COLO668 (cell line): Measurements from ENCODE around the gene F10.
"Not testable (repeated sequence)": the region's sequence is repeated elsewhere in the genome, so short reads cannot be mapped to it uniquely, and the experiment has no call there.

Experiments used
- DNase-seq: peaks from one replicate; lab custom pipeline; 2025; ENCODE audit not compliant: unreplicated experiment; lab: John Stamatoyannopoulos, UW

F10 gene

DNA sequence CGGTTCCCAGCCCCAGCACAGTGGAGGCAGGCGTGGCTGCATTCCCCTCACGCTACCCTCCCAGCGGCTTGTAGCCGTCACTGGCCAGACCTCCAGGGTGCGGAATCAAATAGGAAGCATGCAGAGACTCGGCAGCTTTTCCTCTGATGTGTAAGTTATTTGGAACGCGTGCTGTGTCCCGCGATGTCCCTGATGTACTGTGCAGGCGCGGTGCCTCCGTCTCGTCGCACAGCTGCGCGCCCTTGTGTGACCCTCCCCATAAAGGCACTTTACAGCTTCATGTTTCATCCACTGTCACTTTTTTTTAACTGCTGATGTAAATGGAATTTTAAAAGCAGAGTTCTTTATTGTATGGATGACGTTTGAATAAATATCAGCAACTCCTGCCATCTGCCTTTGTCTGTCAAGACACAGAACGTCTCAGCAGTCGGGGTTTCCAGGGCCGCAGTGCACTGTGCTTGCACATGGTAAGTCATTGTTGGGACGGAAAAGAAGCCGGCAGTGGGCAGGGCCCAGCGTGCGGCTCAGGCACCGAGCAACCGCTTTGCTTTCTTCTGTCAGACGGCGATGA is 24.4 kb upstream of the F10 start:
- DNase-seq, result no peak

DNA sequence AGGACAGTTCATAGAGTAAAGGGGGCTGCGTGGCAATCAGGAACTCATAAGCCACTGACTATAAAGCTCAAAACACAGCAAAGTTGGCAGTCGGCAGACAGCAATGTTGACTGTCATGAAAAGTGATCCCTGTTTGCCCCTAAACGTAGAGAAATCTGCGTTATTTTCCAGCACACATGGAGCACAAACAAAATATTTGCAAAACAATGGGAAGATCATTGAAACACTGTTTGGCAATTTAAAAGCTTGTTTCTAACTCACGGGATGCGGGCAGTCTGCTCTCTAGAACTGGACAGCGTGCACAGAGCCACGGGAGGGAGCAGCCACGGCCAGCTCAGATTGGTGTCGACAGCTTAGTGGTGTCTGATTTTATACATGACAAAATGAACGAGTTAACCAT is 23.5 kb upstream of the F10 start:
- DNase-seq, result no peak

DNA sequence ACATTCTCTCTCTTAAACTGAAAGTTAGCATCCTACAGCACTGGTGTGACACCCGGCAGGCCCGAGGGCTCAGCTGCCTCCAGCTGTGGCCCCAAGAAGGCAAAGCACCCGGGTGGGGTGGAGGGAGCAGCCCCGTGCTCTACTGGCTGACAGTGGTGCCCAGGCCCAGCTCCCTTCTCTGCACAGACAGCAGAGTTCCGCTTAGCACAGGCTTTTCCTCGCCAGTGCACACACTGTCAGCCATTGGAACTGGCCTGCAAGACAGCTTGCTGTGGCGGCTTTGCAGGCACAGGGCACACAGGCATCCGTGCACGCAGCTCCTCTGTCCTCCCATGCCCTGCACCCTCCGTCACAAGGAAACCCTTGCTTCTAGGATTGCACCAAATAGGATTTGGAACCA is 20.3 kb upstream of the F10 start:
- not testable (repeated sequence) for DNase-seq

DNA sequence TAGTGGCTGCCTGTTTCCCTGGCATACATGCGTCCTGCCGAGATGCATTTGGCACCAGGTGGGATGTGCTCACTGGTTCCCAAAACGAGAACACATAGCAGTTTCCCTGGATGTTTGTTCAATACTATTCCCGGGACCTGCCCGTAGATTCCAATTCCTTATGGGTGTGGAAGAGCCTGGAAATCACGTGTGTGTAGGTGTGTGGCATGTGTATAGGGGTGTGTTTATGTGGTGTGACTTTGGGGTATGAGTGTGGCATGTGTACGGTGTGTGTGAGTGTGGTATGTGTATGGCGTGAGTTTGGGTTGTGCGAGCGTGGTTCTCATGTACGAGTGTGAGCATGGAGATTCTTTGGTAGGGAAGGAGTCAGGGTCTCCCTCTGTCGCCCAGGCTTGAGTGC is 19.9 kb upstream of the F10 start:
- no peak for DNase-seq

DNA sequence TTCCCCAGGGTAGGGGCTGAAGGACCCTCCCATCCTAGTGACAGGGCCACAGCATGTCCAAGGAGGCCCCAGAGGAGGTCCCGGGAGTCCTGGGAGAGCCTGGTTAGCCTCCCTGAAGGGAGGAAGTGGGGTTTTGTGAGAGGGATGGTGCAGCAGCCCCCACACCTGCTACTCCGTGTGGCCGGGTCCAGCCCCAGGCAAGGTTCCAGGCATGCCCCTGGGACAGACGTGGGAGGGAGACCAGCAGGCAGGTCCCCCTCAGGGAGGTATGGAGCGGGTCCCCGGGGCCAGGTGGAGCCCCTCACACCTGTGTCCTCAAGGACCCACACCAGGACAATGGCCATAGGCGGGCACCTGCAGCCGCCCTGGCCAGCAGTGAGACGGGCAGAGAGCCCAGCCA is 19.0 kb upstream of the F10 start:
- DNase-seq, result no peak

DNA sequence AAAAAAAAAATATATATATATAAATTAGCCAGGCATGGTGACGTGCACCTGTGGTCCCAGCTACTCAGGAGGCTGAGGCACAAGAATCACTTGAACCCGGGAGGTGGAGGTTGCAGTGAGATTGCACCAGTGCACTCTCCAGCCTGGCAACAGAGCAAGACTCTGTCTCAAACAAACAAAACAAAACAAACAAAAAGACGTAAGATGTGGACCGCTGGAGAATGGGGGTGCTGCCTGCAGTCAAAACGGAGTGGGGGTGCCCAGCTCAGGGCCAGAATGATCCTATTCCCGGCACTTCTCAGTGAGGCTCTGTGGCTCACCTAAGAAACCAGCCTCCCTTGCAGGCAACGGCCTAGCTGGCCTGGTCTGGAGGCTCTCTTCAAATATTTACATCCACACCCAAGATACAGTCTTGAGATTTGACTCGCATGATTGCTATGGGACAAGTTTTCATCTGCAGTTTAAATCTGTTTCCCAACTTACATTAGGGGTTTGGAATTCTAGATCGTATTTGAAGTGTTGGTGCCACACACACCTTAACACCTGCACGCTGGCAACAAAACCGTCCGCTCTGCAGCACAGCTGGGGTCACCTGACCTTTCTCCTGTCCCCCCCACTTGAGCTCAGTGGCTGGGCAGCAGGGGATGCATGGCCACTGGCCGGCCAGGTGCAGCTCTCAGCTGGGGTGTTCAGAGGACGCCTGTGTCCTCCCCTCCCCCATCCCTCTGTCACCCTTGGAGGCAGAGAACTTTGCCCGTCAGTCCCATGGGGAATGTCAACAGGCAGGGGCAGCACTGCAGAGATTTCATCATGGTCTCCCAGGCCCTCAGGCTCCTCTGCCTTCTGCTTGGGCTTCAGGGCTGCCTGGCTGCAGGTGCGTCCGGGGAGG is 17.3 kb upstream of the F10 start, which contains the start of gene F7:
Gene F7 (plus strand): TSS at position 760 of the 889 bp plus-strand sequence. CDS start 51 bp downstream, at position 811.
- peak; percentile 80 for DNase-seq

DNA sequence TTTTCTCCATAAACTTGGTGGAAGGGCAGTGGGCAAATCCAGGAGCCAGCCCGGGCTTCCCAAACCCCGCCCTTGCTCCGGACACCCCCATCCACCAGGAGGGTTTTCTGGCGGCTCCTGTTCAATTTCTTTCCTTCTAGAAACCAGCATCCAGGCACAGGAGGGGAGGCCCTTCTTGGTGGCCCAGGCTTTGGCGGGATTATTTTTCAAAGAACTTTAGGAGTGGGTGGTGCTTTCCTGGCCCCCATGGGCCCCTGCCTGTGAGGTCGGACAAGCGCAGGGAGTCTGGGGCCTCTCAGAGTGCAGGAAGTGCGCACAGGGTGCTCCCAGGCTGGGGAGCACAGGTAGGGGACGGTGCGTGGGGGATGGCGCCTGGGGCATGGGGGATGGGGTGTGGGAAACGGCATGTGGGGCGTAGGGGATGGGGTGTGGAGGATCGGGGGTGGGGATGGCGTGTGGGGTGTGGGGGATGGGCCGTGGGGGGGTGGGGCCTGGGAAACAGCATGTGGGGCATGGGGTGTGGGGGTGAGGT is 16.6 kb upstream of the F10 start:
- peak; percentile 60 for DNase-seq

DNA sequence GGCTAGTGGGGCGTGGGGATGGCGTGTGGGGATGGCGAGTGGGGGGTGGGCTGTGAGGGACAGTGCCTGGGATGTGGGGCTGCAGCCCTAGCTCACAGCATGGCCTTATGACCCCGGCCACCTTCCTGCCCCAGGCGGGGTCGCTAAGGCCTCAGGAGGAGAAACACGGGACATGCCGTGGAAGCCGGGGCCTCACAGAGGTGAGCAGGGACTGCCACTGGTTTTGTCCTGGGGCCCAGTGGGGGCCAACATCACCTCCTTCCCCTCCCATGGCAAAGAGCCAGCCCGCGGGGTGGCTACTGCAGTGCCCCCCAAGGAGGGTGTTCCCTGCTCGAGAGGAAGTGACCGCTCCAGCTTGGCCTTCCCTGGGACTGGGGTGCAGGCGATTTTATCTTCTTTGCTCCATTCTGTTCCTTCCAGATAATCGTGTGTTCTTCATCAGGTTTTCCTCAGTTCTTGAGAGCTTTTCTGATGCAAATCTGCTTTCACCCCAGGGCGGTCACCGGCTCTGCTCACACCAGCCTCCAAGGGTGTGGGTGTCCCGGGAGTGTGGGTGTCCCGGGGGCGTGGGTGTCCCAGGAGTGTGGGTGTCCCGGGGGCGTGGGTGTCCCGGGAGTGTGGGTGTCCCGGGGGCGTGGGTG is 15.8 kb upstream of the F10 start:
- no peak for DNase-seq

DNA sequence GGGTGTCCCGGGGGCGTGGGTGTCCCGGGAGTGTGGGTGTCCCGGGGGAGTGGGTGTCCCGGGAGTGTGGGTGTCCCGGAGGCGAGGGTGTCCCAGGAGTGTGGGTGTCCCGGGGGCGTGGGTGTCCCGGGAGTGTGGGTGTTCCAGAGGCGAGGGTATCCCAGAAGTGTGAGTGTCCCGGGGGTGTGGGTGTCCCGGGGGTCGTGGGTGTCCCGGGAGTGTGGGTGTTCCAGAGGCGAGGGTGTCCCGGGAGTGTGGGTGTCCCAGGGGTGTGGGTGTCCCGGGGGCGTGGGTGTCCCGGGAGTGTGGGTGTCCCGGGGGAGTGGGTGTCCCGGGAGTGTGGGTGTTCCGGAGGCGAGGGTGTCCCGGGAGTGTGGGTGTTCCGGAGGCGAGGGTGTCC is 14.1 kb upstream of the F10 start:
- not testable (repeated sequence) for DNase-seq

DNA sequence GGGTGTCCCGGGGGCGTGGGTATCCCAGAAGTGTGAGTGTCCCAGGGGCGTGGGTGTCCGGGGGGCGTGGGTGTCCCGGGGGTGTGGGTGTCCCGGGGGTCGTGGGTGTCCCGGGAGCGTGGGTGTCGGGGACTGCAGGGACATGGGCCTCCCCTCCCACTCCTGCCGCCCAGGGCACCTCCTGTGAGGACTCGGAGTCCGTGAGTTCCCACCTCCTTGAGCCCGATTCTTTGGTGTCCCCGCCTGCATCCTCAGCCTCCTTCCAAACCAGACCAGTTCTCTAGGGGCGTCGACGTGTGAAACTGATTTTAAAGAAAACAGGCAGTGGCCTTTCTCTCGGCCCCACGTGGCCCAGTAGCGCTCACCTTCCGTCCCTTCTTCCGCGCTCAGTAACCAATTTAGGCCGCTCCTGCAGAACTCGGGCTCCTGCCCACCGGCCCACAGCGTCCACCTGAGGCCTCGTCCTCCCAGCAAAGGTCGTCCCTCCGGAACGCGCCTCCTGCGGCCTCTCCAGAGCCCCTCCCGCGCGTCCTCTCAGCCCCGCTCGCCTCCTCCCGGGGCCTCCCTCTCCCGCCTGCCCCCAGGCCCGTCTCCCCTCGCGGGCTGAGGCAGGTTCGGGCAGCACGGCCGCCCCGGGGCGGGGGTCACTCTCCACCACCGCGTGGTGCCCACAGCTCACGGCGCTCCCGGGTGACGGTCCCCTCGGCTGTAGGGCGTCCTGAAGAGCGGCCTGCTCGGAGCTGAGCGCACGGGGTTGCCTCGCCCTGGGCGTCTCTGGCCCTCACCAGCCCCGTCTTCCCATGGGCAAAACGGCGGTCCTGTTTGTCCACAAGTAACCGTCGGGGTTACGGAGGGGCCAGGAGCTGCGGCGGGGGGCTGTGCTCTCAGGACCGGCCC is 13.2 kb upstream of the F10 start:
- no peak for DNase-seq

DNA sequence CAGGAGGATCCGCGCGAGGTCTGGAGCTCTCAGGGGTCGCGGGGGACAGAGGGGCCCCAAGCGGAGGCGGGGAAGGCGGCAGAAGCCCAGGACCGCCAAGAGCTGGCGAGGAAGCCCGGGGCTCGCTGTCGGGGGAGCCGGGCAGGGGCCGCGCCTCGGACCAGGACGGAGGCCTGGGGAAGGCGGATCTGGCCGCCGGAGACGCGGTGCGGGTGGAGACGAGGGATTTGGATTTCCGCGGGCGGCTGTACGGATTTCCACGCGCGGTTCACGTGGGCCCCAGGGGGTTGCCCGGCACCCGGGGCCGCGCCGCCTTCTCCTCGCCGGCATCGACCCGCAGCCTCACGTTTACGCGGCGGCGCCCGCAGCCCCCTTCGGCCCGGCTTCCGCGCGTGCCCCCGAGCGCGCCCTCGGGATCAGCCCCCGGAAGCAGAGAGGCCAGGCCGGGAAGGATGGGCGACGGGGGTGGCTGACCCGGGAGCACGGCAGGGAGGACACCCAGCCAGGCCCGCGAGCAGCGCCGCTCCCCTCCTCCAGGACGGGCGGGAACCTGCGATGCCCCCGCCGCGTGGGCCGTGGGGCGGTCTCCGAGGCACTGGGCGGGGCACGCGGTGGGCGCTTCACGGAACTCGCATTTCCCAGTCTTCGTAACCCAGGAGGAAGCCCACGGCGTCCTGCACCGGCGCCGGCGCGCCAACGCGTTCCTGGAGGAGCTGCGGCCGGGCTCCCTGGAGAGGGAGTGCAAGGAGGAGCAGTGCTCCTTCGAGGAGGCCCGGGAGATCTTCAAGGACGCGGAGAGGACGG is 12.3 kb upstream of the F10 start:
- no peak for DNase-seq

DNA sequence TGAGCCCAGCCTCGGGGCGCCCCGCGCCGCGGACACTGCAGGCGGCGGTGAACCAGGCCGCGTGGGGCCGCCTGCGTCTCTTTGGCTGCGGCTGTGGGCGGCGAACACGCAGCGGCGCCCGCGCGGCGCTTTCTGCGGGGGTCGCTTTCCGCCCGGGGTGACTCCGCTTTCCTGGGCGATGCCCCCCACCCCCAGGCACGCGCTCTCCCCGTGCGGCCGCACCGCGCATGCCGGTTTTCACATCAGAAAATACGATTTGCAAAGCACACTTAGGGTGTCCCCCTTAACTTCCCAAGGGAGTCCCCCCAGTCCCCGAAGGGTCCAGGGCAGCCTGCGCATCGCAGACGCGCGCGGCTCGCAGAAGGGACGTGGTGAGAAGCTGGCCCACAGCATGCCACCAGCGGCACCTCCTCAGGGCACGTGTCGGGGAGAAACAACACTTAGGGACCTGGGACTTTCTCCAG is 11.7 kb upstream of the F10 start:
- DNase-seq, result no peak

DNA sequence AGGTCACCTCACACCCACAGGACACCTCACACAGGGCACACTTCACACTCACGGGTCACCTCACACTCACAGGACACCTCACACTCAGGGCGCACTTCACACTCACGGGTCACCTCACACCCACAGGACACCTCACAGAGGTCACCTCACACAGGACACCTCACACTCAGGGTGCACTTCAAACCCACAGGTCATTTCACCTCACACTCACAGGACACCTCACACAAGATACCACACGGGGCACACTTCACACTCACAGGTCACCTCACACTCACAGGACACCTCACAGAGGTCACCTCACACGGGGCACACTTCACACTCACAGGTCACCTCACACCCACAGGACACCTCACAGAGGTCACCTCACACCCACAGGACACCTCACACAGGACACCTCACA is 10.8 kb upstream of the F10 start:
- not testable (repeated sequence) for DNase-seq

DNA sequence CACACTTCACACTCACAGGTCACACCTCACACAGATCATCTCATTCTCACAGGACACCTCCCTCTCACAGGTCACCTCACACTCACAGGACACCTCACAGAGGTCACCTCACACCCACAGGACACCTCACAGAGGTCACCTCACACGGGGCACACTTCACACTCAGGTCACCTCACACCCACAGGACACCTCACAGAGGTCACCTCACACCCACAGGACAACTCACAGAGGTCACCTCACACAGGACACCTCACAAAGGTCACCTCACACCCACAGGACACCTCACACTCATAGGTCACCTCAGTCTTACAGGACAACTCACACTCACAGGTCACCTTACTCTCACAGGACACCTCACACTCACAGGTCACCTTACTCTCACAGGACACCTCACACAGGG is 10.1 kb upstream of the F10 start:
- DNase-seq, result not testable (repeated sequence)

DNA sequence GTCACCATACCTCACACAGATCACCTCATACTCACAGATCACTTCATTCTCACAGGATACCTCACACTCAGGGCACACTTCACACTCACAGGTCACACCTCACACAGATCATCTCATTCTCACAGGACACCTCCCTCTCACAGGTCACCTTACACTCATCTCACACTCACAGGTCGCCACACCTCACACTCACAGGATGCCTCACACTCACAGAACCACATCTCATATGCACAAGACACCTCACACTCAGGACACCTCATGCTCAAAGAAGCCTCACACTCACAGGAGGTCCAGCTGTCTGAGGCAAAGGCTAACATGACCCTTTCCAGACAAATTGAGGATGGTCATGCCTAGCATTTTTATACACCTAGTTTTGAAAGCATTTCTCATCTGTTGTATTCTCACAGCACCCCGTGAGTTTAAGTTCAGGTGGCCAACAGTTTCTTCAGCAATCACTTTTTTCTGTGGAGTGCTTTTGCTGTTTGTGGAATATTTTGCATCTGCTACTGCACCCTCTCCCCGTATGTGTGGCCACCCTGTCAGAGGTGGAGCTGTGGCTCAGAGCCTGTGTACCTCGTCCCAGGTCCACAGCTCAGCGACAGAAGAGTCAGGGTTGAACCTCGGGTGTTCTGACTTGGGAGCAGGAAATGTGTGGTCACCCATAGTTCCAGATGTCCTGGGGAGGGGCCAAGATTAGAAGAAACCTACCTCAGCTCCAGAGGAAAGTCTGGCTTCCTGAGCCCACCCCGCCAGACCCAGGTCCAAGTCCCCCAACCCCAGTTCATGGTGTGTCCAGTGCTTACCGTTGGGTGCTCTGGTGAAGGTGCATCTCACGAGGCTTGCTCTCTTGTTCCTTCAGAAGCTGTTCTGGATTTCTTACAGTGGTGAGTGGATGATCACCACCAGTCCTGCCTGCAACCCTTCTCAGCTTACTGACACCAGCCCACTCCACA is 9.4 kb upstream of the F10 start:
- no peak for DNase-seq

DNA sequence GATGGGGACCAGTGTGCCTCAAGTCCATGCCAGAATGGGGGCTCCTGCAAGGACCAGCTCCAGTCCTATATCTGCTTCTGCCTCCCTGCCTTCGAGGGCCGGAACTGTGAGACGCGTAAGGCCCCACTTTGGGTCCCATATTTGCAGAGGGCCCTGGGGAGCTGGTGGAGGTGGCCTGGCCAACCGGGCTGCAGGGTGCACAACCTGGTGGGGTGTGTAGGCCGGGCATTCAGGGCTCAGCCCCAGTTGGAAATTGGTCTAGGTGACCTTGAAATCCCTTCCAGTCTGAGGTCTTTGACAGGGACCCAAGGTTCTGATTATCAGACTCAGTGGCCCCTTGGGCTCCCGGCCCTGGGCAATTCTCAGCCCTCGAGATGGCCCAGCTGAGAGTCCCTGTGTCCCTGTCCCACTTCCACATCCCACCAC is 8.7 kb upstream of the F10 start:
- no peak for DNase-seq

DNA sequence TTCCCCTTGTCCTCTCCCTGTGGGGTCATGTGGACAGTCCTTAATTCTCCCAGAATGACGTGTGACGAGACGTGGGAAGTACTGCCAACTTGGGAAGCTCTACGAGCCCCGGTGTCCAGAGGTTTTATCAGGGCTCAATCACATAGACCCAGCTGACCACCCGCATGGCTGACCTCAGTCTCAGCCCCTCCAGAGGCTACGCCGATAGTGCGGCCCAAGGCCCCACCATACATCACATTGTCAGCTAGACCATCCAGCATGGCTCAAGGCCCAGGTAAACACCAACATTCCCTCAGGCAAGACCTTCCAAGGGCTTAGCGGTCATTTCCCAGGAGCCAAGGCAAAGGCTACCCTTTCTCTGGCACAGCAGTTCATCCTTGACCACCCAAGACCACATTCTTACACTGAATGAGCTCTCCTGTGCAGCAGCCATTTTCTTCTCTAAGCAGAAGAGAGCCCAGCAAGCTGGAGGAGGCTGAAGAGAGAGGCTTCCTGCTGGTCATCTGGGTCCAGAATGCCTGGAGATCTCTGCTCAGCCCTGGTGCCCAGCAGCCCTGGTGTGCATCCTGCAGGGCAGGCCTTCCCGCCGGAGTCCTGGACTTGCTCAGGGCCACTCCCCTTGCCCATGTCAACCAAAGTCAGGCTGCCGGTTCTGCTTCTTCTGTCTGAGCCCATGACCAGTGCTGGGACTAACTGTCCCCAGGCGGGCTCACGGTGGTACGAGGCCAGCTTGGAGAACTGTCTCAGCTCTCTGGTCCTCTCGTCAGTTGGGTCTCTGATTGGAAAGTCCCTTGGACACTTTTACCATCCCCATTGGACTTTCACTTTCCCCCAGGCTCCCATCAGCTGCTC is 7.9 kb upstream of the F10 start:
- no peak for DNase-seq
